ENCODE data around the gene DNAJB12. TPM values are rescaled to one million over a fixed set of nuclear protein-coding genes. Genes with fewer than 3 reads are reported as not detected.

The DNAJB12 gene
- polyA plus RNA-seq, 1 donor (not counting 4 experiments of a cell fraction or from before 2014, with no cell fraction given), result 12.0 TPM

- H3K27me3 ChIP-seq (ENCODE audit: control insufficient read depth, extremely low read depth, insufficient read depth, low read length), result no peaks in the 10 kb centered on the region
- TF ChIP-seq EZH2 (IDR thresholded peaks at IDR 0.05; ENCODE audit: low read length), result no peak
- TF ChIP-seq CTCF (optimal IDR thresholded peaks at IDR 0.05 in 1 of 3, IDR thresholded peaks at IDR 0.05 in 1 of 3, conservative IDR thresholded peaks at IDR 0.05 in 1 of 3; ENCODE audit: extremely low read depth in 1 of 3, insufficient read depth in 2 of 3, low read length in 3 of 3), result peak in 2 of 3 experiments; percentile 93 to 96
- H3K9me1 ChIP-seq (ENCODE audit: control insufficient read depth, extremely low read depth, insufficient read depth, low read length), result no peaks in the 10 kb centered on the region
- H3K79me2 ChIP-seq (ENCODE audit: control insufficient read depth, insufficient read depth, low read length), result no peaks in the 10 kb centered on the region
- FAIRE-seq (no peak), DNase-seq (ENCODE audit: low read depth, low spot score) (no peak)
- H3K27ac ChIP-seq (ENCODE audit: control insufficient read depth, insufficient read depth, low read length), result peak overlapping the region; percentile 39
- no peak overlapping the region for H3K4me3 ChIP-seq (ENCODE audit: control insufficient read depth in 2 of 3, extremely low read depth in 1 of 3, insufficient read depth in 2 of 3, low read depth in 1 of 3, low read length in 3 of 3)
- H3K4me2 ChIP-seq (ENCODE audit: control insufficient read depth, extremely low read depth, insufficient read depth, low read depth, low read length), result no peak overlapping the region
- no peaks in the 10 kb centered on the region for H4K20me1 ChIP-seq (ENCODE audit: control insufficient read depth, extremely low read depth, insufficient read depth, low read length)
- no peaks in the 10 kb centered on the region for H3K9me3 ChIP-seq (ENCODE audit: control insufficient read depth, low read depth, low read length)
- H3K36me3 ChIP-seq (ENCODE audit: control insufficient read depth in 2 of 2, extremely low read depth in 1 of 2, insufficient read depth in 2 of 2, low read length in 2 of 2), result peaks cover 34 to 45% of the 10 kb centered on the region in 2 experiments
- peak overlapping the region; percentile 22 for H3K9ac ChIP-seq (ENCODE audit: control insufficient read depth, extremely low read depth, insufficient read depth, low read length)
- peaks cover 22% of the 10 kb centered on the region for H3K4me1 ChIP-seq (ENCODE audit: control insufficient read depth, extremely low read depth, insufficient read depth, low read length)
- no peak overlapping the region for H2AFZ ChIP-seq (ENCODE audit: control insufficient read depth, low read length)
- dilution Hi-C loops (cut with MboI; ENCODE audit: extremely low pct_ligation_motif_present, low sequenced_read_pairs), result no loop called here
These were observed 17.6 kb downstream of the DNAJB12 start for GRCh38 chr10:72337039-72337629.

GRCh38 chr10:72336259-72337038 is 18.3 kb downstream of the DNAJB12 start:
- TF ChIP-seq CTCF (optimal IDR thresholded peaks at IDR 0.05 in 1 of 3, IDR thresholded peaks at IDR 0.05 in 1 of 3, conservative IDR thresholded peaks at IDR 0.05 in 1 of 3; ENCODE audit: extremely low read depth in 1 of 3, insufficient read depth in 2 of 3, low read length in 3 of 3), result no peak
- TF ChIP-seq EZH2 (IDR thresholded peaks at IDR 0.05; ENCODE audit: low read length), result no peak
- dilution Hi-C loops (cut with MboI; ENCODE audit: extremely low pct_ligation_motif_present, low sequenced_read_pairs), result no loop called here
- H3K9me3 ChIP-seq (ENCODE audit: control insufficient read depth, low read depth, low read length), result no peaks in the 10 kb centered on the region
- peaks cover 28% of the 10 kb centered on the region for H3K4me1 ChIP-seq (ENCODE audit: control insufficient read depth, extremely low read depth, insufficient read depth, low read length)
- no peaks in the 10 kb centered on the region for H3K27me3 ChIP-seq (ENCODE audit: control insufficient read depth, extremely low read depth, insufficient read depth, low read length)
- H2AFZ ChIP-seq (ENCODE audit: control insufficient read depth, low read length), result no peak overlapping the region
- no peaks in the 10 kb centered on the region for H3K9me1 ChIP-seq (ENCODE audit: control insufficient read depth, extremely low read depth, insufficient read depth, low read length)
- FAIRE-seq (no peak), DNase-seq (ENCODE audit: low read depth, low spot score) (no peak)
- H3K79me2 ChIP-seq (ENCODE audit: control insufficient read depth, insufficient read depth, low read length), result no peaks in the 10 kb centered on the region
- H3K4me2 ChIP-seq (ENCODE audit: control insufficient read depth, extremely low read depth, insufficient read depth, low read depth, low read length), result no peak overlapping the region
- peak overlapping the region; percentile 39 for H3K27ac ChIP-seq (ENCODE audit: control insufficient read depth, insufficient read depth, low read length)
- H3K36me3 ChIP-seq (ENCODE audit: control insufficient read depth in 2 of 2, extremely low read depth in 1 of 2, insufficient read depth in 2 of 2, low read length in 2 of 2), result peaks cover 31 to 41% of the 10 kb centered on the region in 2 experiments
- no peaks in the 10 kb centered on the region for H4K20me1 ChIP-seq (ENCODE audit: control insufficient read depth, extremely low read depth, insufficient read depth, low read length)
- peak overlapping the region; percentile 28 for H3K9ac ChIP-seq (ENCODE audit: control insufficient read depth, extremely low read depth, insufficient read depth, low read length)
- no peak overlapping the region for H3K4me3 ChIP-seq (ENCODE audit: control insufficient read depth in 2 of 3, extremely low read depth in 1 of 3, insufficient read depth in 2 of 3, low read depth in 1 of 3, low read length in 3 of 3)

Data from keratinocyte (primary cell).